CD4-positive, alpha-beta T cell treated with Interleukin-12 subunit alpha and Interleukin-12 subunit beta, for 1 hour (primary cell): ENCODE measurements around the gene TMEM63A.
"Not testable (repeated sequence)": the region's sequence is repeated elsewhere in the genome, so short reads cannot be mapped to it uniquely, and the experiment has no call there.

ENCODE experiments used
- DNase-seq: peaks from one replicate; pipeline ENCODE4 v3.0.0-alpha.2; 2020

TMEM63A gene

GRCh38 chr1:225842788-225843425, 39.3 kb downstream of the TMEM63A start:
- DNase-seq, result no peak

- no peak for DNase-seq
These were observed 40.1 kb downstream of the TMEM63A start for GRCh38 chr1:225842074-225842473.

- no peak for DNase-seq
These were observed 41.5 kb downstream of the TMEM63A start for GRCh38 chr1:225840713-225841112.

- DNase-seq, result no peak
These were observed 42.0 kb downstream of the TMEM63A start for GRCh38 chr1:225840223-225840610.

GRCh38 chr1:225838793-225839192, 43.4 kb downstream of the TMEM63A start:
- no peak for DNase-seq

- DNase-seq, result not testable (repeated sequence)
These were observed 45.9 kb downstream of the TMEM63A start for GRCh38 chr1:225836296-225836695.

GRCh38 chr1:225835856-225836255, 46.3 kb downstream of the TMEM63A start:
- no peak for DNase-seq

GRCh38 chr1:225834417-225835329, 47.5 kb downstream of the TMEM63A start:
- DNase-seq, result no peak

- no peak for DNase-seq
These were observed 51.3 kb downstream of the TMEM63A start for GRCh38 chr1:225830841-225831240.

- no peak for DNase-seq
These were observed 53.4 kb downstream of the TMEM63A start for GRCh38 chr1:225828706-225829345.

GRCh38 chr1:225827076-225827475, 55.1 kb downstream of the TMEM63A start:
- DNase-seq, result no peak

- DNase-seq, result no peak
These were observed 56.6 kb downstream of the TMEM63A start for GRCh38 chr1:225825607-225826007.

- DNase-seq, result no peak
These were observed 57.1 kb downstream of the TMEM63A start for GRCh38 chr1:225825078-225825477.

- no peak for DNase-seq
These were observed 57.6 kb downstream of the TMEM63A start for GRCh38 chr1:225824533-225824941.

GRCh38 chr1:225823811-225824261, 58.3 kb downstream of the TMEM63A start:
- no peak for DNase-seq

GRCh38 chr1:225822655-225823403, 59.4 kb downstream of the TMEM63A start:
- no peak for DNase-seq

GRCh38 chr1:225820522-225821120, 61.6 kb downstream of the TMEM63A start:
- DNase-seq, result no peak

GRCh38 chr1:225819346-225820192, 62.6 kb downstream of the TMEM63A start:
- no peak for DNase-seq

GRCh38 chr1:225818229-225818628, 64.0 kb downstream of the TMEM63A start:
- no peak for DNase-seq

GRCh38 chr1:225817611-225818061, 64.5 kb downstream of the TMEM63A start:
- DNase-seq, result no peak
